SK-N-SH (cell line): ENCODE results near the gene PPM1K. TPM values are rescaled to one million over a fixed set of nuclear protein-coding genes. Genes with fewer than 3 reads are reported as not detected.

Source experiments
- CTCF ChIA-PET: fragments of 300-600, 350-600 bp; formaldehyde crosslinking; extraction: SDS; loops from one replicate; lab custom pipeline; 2021; lab: Yijun Ruan, JAX
- POLR2A ChIA-PET: fragments of 350-600 bp; sonication (Branson Sonifier 250); formaldehyde crosslinking; extraction: SDS; loops from one replicate; lab custom pipeline; 2020; ENCODE audit warnings: antibody characterized with exemption, inconsistent platforms; lab: Yijun Ruan, JAX
- DNase-seq: peaks from one replicate; pipeline ENCODE4 v3.0.0; 2012
- H2AFZ ChIP-seq: fragments of 200-600 bp; sonication (generic); 2 replicates; pipeline ENCODE4 v1.8.1; 2016; ENCODE audit warnings: antibody characterized with exemption, mild to moderate bottlenecking, low read depth
- H3F3A ChIP-seq: fragments of 200-600 bp; sonication (generic); replicated peaks from 2 replicates; pipeline ENCODE3; 2016; ENCODE audit warnings: antibody characterized with exemption, mild to moderate bottlenecking; ENCODE audit not compliant: insufficient read depth
- H3K27ac ChIP-seq, 2 experiments: fragments of 200-500 bp in 1 of 2; fragments of 200-600 bp in 1 of 2; sonication (Bioruptor generic) in 1 of 2; sonication (generic), shearing (Covaris generic) in 1 of 2; 2 replicates each; pipeline versions ENCODE4 v1.5.1 to v1.6.1; 2014 to 2016; ENCODE audit warnings: low read depth in 2 of 2, inconsistent platforms in 1 of 2, low read length in 1 of 2, mild to moderate bottlenecking in 1 of 2, mixed read lengths in 1 of 2
- H3K27me3 ChIP-seq: fragments of 200-600 bp; sonication (generic), shearing (Covaris generic); 2 replicates; pipeline ENCODE4 v1.6.1; 2016; ENCODE audit warnings: mixed run types; ENCODE audit not compliant: insufficient read depth
- H3K36me3 ChIP-seq, 2 experiments: fragments of 200-500 bp in 1 of 2; fragments of 200-600 bp in 1 of 2; sonication (Bioruptor generic) in 1 of 2; sonication (generic) in 1 of 2; replicated peaks in 1 of 2; 2 replicates each; pipeline versions ENCODE3 to v1.5.1; 2014 to 2016; ENCODE audit warnings: low read length in 1 of 2, mild to moderate bottlenecking in 1 of 2; ENCODE audit not compliant: insufficient read depth in 2 of 2, control insufficient read depth in 1 of 2
- H3K4me1 ChIP-seq, 2 experiments: fragments of 200-500 bp in 1 of 2; fragments of 200-600 bp in 1 of 2; sonication (Bioruptor generic) in 1 of 2; sonication (generic), shearing (Covaris generic) in 1 of 2; 2 replicates each; pipeline versions ENCODE4 v1.5.1 to v1.6.1; 2014 to 2016; ENCODE audit warnings: low read depth in 1 of 2, low read length in 1 of 2, mixed run types in 1 of 2; ENCODE audit not compliant: insufficient read depth in 2 of 2, control insufficient read depth in 1 of 2
- H3K4me2 ChIP-seq: fragments of 200-600 bp; sonication (generic), shearing (Covaris generic); 2 replicates; pipeline ENCODE4 v1.6.1; 2017; ENCODE audit warnings: mixed run types
- H3K4me3 ChIP-seq, 2 experiments: fragments of 200-500 bp in 1 of 2; fragments of 200-600 bp in 1 of 2; sonication (Bioruptor generic) in 1 of 2; sonication (generic), shearing (Covaris generic) in 1 of 2; 2 replicates each; pipeline versions ENCODE4 v1.5.1 to v1.8.1; 2014 to 2016; ENCODE audit warnings: low read depth in 2 of 2, inconsistent platforms in 1 of 2, low read length in 1 of 2, mild to moderate bottlenecking in 1 of 2, mixed read lengths in 1 of 2, moderate library complexity in 1 of 2
- H3K79me2 ChIP-seq: fragments of 200-600 bp; sonication (generic); 2 replicates; pipeline ENCODE4 v1.8.1; 2017; ENCODE audit warnings: mild to moderate bottlenecking; ENCODE audit not compliant: insufficient read depth
- H3K9ac ChIP-seq: fragments of 200-600 bp; sonication (generic); 2 replicates; pipeline ENCODE4 v1.6.1; 2017; ENCODE audit warnings: mixed run types
- H3K9me2 ChIP-seq: fragments of 200-600 bp; sonication (generic); 2 replicates; pipeline ENCODE4 v1.6.1; 2017; ENCODE audit warnings: mixed run types
- H3K9me3 ChIP-seq: fragments of 200-600 bp; sonication (generic); 2 replicates; pipeline ENCODE4 v1.6.1; 2017; ENCODE audit warnings: mixed run types, mild to moderate bottlenecking, moderate library complexity
- H4K20me1 ChIP-seq: fragments of 200-600 bp; sonication (generic); 2 replicates; pipeline ENCODE4 v1.6.1; 2017; ENCODE audit warnings: mild to moderate bottlenecking, mixed run types; ENCODE audit not compliant: insufficient read depth
- EP300 ChIP-seq, 2 experiments: IDR thresholded peaks; 2 replicates each; pipeline versions ENCODE4 v1.4.0 to v1.6.1; 2012; ENCODE audit warnings: borderline replicate concordance in 1 of 2, low read depth in 1 of 2, low read length in 1 of 2
- EZH2phosphoT487 ChIP-seq: fragments of 200-600 bp; sonication (generic); IDR thresholded peaks from 2 replicates; pipeline ENCODE4 v1.6.1; 2017; ENCODE audit warnings: low read depth, mixed run types, mild to moderate bottlenecking, antibody characterized with exemption, moderate library complexity, borderline replicate concordance
- FOXJ3 ChIP-seq: sonication (generic); formaldehyde crosslinking; IDR thresholded peaks from 2 replicates; pipeline ENCODE4 v1.5.1; 2020; ENCODE audit warnings: mild to moderate bottlenecking, missing genetic modification reagents
- GATA2 ChIP-seq: sonication (generic); formaldehyde crosslinking; IDR thresholded peaks from 2 replicates; pipeline ENCODE4 v1.5.0; 2020; ENCODE audit warnings: mild to moderate bottlenecking, missing genetic modification reagents
- JUND ChIP-seq: IDR thresholded peaks from 2 replicates; pipeline ENCODE4 v1.4.0; 2012
- POLR2AphosphoS5 ChIP-seq: IDR thresholded peaks from 2 replicates; pipeline ENCODE4 v1.6.1; 2012; ENCODE audit warnings: low read depth, low read length
- RAD21 ChIP-seq: IDR thresholded peaks from 2 replicates; pipeline ENCODE4 v1.6.1; 2012; ENCODE audit warnings: mild to moderate bottlenecking, low read length
- SIN3A ChIP-seq: IDR thresholded peaks from 2 replicates; pipeline ENCODE4 v1.6.1; 2012; ENCODE audit warnings: low read depth, mild to moderate bottlenecking, low read length, moderate library complexity, borderline replicate concordance
- TCF12 ChIP-seq: IDR thresholded peaks from 2 replicates; pipeline ENCODE4 v1.4.0; 2012
- YY1 ChIP-seq: IDR thresholded peaks from 2 replicates; pipeline ENCODE4 v1.4.0; 2012; ENCODE audit warnings: low read depth, mild to moderate bottlenecking
- WGBS: methylation state at CpG from one replicate; pipeline ENCODE4 v1.1.6; 2017; ENCODE audit warnings: low lambda C conversion rate; 5-methylcytosine and 5-hydroxymethylcytosine counted together
- polyA plus RNA-seq, 3 experiments: library from polyadenylated mRNA; depleted of rRNA; stranded (reverse); fragments of >200 nt; gene quantifications; 2 replicates each; pipeline ENCODE4 v1.2.3, GENCODE V29; 2012
- TF ChIP-seq, protein P1 (sequence below): IDR thresholded peaks from 2 replicates; pipeline ENCODE4 v1.4.0; 2012; ENCODE audit warnings: low read depth, borderline replicate concordance
- TF ChIP-seq, protein P2 (sequence below): fragments of 200-600 bp; sonication (generic); IDR thresholded peaks from 2 replicates; pipeline ENCODE4 v1.6.1; 2017; ENCODE audit warnings: antibody characterized with exemption, mild to moderate bottlenecking, moderate library complexity
- TF ChIP-seq, protein P3 (sequence below): IDR thresholded peaks from 2 replicates; pipeline ENCODE4 v1.4.0; 2012; ENCODE audit warnings: low read depth

Gene PPM1K
- polyA plus RNA-seq, 1 of the 3 experiments (the other 2 are of a cell fraction) = 2.5 TPM

DNA sequence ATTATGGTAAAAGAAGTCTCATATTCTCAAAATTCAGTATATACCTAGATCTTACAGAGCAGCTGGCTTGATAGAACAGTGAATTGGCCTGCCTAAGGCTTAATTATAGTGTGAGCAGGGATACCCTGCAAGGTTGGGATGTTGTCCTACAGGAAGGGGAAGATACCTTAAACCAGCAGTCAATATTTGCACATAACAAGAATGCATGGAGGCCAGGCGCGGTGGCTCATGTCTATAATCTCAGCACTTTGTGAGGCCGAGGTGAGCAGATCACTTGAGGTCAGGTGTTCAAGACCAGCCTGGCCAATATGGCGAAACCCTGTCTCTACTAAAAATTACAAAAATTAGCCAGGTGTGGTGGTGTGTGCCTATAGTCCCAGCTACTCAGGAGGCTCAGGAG, 67.2 kb downstream of the PPM1K start:
- ChIA-PET CTCF (interaction anchor here (0.8 to 5.3 kb wide), 6 partner anchors 10 to 297 kb away, joined by 3 to 93 read pairs (median 5); partner anchors contain the start of gene HERC5), POLR2A (no interaction called here)
- 67% methylated on average over 4 of the region's 4 CpGs for WGBS
- Histone ChIP-seq H3K9ac (no peak overlapping the region), H2AFZ (no peak overlapping the region), H3K27me3 (no peaks in the 10 kb centered on the region; the same call in 1 of the 2 replicates), H3K4me1 (no peaks in the 10 kb centered on the region), H3K27ac (no peak overlapping the region), H3K9me2 (no peaks in the 10 kb centered on the region), H3F3A (no peaks in the 10 kb centered on the region), H3K36me3 (no peaks in the 10 kb centered on the region), H4K20me1 (no peaks in the 10 kb centered on the region), H3K9me3 (no peaks in the 10 kb centered on the region), H3K4me3 (no peak overlapping the region), H3K4me2 (no peak overlapping the region), H3K79me2 (no peaks in the 10 kb centered on the region)
- TF ChIP-seq POLR2AphosphoS5 = no peak
- no peak for TF ChIP-seq EP300 (IDR thresholded peaks at IDR 0.05; ENCODE audit: borderline replicate concordance in 1 of 2, low read depth in 1 of 2, low read length in 1 of 2)
- TF ChIP-seq, protein P1, sequence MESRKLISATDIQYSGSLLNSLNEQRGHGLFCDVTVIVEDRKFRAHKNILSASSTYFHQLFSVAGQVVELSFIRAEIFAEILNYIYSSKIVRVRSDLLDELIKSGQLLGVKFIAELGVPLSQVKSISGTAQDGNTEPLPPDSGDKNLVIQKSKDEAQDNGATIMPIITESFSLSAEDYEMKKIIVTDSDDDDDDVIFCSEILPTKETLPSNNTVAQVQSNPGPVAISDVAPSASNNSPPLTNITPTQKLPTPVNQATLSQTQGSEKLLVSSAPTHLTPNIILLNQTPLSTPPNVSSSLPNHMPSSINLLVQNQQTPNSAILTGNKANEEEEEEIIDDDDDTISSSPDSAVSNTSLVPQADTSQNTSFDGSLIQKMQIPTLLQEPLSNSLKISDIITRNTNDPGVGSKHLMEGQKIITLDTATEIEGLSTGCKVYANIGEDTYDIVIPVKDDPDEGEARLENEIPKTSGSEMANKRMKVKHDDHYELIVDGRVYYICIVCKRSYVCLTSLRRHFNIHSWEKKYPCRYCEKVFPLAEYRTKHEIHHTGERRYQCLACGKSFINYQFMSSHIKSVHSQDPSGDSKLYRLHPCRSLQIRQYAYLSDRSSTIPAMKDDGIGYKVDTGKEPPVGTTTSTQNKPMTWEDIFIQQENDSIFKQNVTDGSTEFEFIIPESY = no peak
- TF ChIP-seq RAD21 = no peak
- no peak for TF ChIP-seq SIN3A
- TF ChIP-seq, protein P2, sequence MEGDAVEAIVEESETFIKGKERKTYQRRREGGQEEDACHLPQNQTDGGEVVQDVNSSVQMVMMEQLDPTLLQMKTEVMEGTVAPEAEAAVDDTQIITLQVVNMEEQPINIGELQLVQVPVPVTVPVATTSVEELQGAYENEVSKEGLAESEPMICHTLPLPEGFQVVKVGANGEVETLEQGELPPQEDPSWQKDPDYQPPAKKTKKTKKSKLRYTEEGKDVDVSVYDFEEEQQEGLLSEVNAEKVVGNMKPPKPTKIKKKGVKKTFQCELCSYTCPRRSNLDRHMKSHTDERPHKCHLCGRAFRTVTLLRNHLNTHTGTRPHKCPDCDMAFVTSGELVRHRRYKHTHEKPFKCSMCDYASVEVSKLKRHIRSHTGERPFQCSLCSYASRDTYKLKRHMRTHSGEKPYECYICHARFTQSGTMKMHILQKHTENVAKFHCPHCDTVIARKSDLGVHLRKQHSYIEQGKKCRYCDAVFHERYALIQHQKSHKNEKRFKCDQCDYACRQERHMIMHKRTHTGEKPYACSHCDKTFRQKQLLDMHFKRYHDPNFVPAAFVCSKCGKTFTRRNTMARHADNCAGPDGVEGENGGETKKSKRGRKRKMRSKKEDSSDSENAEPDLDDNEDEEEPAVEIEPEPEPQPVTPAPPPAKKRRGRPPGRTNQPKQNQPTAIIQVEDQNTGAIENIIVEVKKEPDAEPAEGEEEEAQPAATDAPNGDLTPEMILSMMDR = no peak
- TF ChIP-seq YY1 = no peak
- no peak for TF ChIP-seq EZH2phosphoT487
- TF ChIP-seq FOXJ3 (CRISPR knock-in tag) = no peak
- TF ChIP-seq JUND = no peak
- no peak for TF ChIP-seq GATA2 (CRISPR knock-in tag)
- DNase-seq = no peak

DNA sequence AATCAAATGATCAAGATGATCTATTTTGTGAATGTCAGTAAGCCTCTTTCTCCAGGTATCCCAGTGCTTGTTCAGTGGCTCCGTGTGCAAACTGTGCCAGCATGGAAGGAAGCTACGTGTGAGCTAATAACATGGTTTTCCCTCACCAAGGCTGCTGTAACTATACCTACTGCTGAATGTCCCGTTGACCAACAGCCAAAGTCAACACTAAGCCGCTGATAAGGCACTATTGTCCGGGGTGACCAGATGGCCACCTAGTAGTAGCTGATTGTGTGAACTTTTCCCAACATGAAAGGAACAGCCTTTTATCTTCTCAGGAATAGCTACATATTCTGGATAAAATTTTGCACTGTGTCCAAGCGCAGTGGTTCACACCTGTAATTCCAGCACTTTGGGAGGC, 68.0 kb downstream of the PPM1K start:
- no peaks in the 10 kb centered on the region for H3K79me2 ChIP-seq
- no peaks in the 10 kb centered on the region; the same call in 1 of the 2 replicates for H3K27me3 ChIP-seq
- no peaks in the 10 kb centered on the region for H3K36me3 ChIP-seq
- H3F3A ChIP-seq = no peaks in the 10 kb centered on the region
- ChIA-PET POLR2A (no interaction called here), CTCF (interaction anchor here (0.7 to 5.3 kb wide), 9 partner anchors 9 to 298 kb away, joined by 3 to 93 read pairs (median 4); partner anchors contain the start of genes HERC5 and HERC6)
- H3K9me3 ChIP-seq = no peaks in the 10 kb centered on the region
- no peaks in the 10 kb centered on the region for H4K20me1 ChIP-seq
- no peak overlapping the region for H3K9ac ChIP-seq
- no peak overlapping the region for H3K4me2 ChIP-seq
- no peak overlapping the region for H3K27ac ChIP-seq
- no peak overlapping the region for H3K4me3 ChIP-seq
- TF ChIP-seq, protein P3, sequence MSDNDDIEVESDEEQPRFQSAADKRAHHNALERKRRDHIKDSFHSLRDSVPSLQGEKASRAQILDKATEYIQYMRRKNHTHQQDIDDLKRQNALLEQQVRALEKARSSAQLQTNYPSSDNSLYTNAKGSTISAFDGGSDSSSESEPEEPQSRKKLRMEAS = no peak
- TF ChIP-seq EZH2phosphoT487 = no peak
- no peak for TF ChIP-seq YY1
- TF ChIP-seq JUND = no peak
- no peak for TF ChIP-seq TCF12
- H3K9me2 ChIP-seq = no peaks in the 10 kb centered on the region
- no peak for DNase-seq
- no peak overlapping the region for H2AFZ ChIP-seq
- no peaks in the 10 kb centered on the region for H3K4me1 ChIP-seq
- WGBS = 35% methylated on average over 6 of the region's 6 CpGs
